ENCODE measurements around the gene TJP2. TPM values are rescaled to one million over a fixed set of nuclear protein-coding genes. Genes with fewer than 3 reads are reported as not detected.

The TJP2 gene
- 253 and 268 TPM in 2 replicates for total RNA-seq

DNA sequence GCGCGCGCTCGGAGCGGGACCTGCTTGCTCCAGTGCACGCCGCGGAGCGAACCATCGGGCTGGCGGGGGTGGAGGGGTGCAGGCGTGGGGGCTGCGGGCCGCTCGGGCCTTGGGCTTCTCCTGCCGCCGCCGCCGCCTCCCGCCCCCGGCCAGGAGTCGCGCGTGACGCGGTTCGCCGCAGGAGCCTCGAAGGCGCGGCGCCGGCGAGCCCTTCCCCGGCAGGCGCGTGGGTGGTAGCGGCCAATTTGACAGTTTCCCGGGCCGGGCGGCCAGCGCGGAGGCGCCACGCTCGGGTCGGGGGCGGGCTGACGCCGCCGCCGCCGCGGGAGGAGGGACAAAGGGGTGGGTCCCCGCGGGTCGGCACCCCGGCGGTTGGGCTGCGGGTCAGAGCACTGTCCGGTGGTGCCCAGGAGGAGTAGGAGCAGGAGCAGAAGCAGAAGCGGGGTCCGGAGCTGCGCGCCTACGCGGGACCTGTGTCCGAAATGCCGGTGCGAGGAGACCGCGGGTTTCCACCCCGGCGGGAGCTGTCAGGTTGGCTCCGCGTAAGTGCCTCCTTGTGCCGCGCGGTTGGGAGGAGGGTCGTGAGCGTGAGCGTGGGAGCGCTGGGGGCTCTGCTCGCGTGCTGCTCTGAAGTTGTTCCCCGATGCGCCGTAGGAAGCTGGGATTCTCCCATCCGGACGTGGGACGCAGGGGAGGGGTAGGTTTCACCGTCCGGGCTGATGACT, at the start of gene TJP2:
Gene TJP2 (plus strand): TSS at position 387 of the 725 bp plus-strand sequence. CDS start 96 bp downstream, at position 483.

Other genes with a start within 250 kb of the TJP2 start
- not detected in 2 replicates for gene PRKACG, start 160.2 kb upstream of the TJP2 start, total RNA-seq
- gene FXN, start 138.5 kb upstream of the TJP2 start, total RNA-seq, result 11.5 and 15.2 TPM in 2 replicates
- 5.5 and 6.1 TPM in 2 replicates for gene ENTREP1, start 150.9 kb downstream of the TJP2 start, total RNA-seq

Data from thoracic aorta endothelial cell (primary cell).